Kasumi-1 (cell line): Measurements from ENCODE around the gene FBXL4.

Experiments
- DNase-seq, 2 experiments: peaks; one replicate each; lab custom pipeline; 2025; lab: John Stamatoyannopoulos, UW

The FBXL4 gene

GRCh38 chr6:98838975-98839374, 108.8 kb downstream of the FBXL4 start:
- DNase-seq = no peak

GRCh38 chr6:98838032-98838431, 109.7 kb downstream of the FBXL4 start:
- DNase-seq = no peak

DNA sequence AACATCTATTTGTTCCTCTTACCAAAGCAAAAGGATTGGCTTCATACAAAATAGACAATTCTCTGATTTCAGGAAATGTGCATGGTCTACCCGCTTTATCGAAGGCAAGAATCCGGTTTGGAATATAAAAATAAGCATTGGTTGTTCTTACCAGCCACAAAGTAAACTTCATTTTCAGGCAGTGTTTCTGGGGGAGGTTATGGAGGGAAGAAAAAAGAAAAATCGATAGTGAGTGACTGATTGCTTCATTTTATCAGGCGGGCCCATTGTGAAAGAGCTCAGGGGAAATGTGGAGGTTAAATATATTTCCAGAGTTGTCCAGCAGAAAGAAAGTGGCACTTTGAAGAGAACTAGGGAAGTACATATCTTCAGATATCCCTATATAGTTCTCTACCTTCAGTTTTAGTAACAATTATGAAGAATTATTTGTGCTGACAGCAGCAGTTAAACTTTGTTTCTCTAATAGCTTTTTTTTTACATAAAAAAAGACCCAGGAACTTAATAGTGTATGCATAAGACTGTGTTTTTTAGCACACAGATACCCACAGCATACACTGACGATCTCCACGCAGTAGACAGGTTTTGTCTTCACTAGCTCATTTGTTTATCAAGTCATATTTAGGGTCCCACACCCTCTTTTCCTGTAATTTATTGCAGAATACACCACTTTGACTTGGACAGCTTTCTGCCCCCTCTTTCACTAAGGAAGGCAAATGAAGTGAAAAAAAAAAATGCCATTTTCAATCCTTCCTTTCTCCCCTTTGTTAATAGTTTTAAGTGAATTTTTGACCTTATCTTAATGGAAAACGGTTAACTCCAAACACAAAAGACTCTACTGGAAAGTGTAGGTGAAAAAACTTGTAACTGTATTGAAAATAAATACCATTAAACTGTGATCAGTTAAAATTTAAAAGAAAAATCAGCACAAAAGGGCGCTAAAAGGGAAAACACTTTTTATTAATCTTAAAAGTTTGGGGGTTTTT, 110.5 kb downstream of the FBXL4 start:
- DNase-seq = no peak

DNA sequence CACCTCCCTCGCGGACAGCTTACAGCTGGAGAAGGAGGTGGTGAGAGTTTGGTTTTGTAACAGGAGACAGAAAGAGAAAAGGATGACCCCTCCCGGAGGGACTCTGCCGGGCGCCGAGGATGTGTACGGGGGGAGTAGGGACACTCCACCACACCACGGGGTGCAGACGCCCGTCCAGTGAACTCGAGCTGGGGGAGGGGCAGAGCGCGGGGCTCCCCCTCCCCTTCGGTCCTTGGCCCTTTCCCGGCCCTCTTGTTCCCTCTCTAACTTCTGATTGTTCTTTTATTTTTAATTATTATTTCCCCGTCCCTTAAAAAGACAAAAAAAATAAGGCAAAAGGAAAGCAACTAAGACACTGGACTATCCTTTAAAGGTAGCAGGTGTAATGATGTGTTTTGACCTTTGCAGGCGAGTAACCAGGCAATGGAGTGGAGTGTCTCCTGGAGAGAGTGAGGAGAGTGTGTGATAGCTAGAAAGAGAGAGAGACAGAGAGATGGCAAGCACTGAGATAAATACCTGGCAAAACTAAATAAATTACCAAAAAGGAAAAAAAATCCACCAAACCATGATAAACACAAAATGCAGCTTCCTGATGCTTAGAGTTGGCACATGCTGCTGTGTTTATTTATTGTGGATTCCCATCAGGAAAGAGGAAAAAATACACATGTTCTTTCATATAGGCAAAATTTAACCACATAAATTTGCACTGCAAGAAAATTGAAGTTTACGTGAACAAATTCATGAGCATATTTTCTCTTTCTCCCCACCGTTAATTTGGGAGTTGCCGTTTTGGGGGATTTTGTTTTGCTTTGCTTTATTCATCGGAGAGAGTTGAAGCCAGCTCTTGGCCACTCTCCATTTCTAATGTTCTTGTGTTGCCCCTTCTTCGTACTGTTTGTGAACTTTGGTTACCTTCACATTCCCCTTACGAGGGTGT, 111.5 kb downstream of the FBXL4 start:
- DNase-seq = no peak

DNA sequence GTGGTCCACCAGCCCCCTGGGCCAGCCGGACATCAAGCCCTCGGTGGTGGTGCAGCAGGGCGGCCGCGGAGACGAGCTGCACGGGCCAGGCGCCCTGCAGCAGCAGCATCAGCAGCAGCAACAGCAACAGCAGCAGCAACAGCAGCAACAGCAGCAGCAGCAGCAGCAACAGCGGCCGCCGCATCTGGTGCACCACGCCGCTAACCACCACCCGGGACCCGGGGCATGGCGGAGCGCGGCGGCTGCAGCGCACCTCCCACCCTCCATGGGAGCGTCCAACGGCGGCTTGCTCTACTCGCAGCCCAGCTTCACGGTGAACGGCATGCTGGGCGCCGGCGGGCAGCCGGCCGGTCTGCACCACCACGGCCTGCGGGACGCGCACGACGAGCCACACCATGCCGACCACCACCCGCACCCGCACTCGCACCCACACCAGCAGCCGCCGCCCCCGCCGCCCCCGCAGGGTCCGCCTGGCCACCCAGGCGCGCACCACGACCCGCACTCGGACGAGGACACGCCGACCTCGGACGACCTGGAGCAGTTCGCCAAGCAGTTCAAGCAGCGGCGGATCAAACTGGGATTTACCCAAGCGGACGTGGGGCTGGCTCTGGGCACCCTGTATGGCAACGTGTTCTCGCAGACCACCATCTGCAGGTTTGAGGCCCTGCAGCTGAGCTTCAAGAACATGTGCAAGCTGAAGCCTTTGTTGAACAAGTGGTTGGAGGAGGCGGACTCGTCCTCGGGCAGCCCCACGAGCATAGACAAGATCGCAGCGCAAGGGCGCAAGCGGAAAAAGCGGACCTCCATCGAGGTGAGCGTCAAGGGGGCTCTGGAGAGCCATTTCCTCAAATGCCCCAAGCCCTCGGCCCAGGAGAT, 112.4 kb downstream of the FBXL4 start:
- DNase-seq = no peak

- peak; percentile 79 to 80 for DNase-seq
Measured at GRCh38 chr6:98834060-98835031, 113.4 kb downstream of the FBXL4 start, which contains the start of gene POU3F2. Gene POU3F2 (plus strand): TSS chr6:98834574. CDS start chr6:98834874, 300 bp downstream.

DNA sequence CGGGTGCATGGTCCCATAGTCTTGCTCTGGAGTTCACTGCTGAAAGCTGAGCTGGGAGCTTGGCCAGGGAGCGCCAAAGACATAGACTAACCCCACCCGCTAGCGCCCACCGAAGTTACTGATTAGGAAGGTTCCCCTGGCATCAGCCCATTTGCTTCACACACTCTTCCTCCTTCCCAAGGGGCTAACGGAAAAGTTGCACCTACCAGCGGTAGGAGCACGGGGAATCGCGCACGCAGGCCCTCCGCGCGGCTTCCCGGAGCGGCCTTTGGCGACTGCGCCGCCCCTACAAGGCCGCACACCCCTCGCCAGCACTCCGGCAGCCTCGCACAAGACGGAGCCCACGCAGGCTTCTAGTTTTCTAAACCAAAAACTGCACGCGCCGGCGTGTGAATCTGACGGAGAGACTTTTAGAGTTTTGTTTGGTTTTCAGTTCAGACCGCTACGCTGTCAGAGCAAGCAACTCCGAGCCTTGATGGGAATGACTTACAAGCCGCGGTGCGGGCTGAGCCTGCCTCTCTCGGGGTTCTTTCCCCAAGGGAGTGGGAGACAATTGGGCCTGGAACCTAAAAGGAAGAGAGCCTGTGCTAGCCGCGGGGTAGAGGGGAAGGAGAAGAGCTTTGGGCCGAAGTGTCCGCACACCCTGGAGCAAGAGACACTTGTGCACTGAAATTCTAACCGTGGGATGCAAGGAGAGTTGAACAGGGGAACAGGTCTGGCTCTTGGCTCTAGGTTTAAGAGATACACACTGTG, 114.3 kb downstream of the FBXL4 start:
- peak; percentile 48 to 63 for DNase-seq

GRCh38 chr6:98833057-98833306, 114.8 kb downstream of the FBXL4 start:
- DNase-seq = peak in 1 of 2 experiments; percentile 47

GRCh38 chr6:98832284-98833056, 115.3 kb downstream of the FBXL4 start:
- DNase-seq = no peak

DNA sequence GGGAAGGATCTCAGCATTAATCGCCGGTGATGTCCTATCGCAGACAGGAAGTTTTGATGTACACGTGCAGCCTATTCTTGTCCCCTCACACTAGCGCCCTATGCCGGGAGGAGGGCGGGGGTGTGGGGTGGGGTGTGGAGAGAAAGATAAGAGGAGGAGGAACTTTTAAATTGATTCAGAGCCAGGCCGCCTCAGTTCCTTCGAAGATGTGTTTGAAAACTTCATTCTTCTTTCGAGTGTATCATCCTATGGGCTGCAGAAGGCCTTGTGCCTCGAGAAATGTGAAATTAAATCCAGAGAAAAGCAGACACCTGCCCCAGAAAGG, 115.8 kb downstream of the FBXL4 start:
- DNase-seq = no peak

GRCh38 chr6:98831057-98831958, 116.4 kb downstream of the FBXL4 start:
- no peak for DNase-seq

GRCh38 chr6:98830146-98830545, 117.6 kb downstream of the FBXL4 start:
- no peak for DNase-seq

GRCh38 chr6:98828941-98829411, 118.8 kb downstream of the FBXL4 start:
- DNase-seq = no peak

DNA sequence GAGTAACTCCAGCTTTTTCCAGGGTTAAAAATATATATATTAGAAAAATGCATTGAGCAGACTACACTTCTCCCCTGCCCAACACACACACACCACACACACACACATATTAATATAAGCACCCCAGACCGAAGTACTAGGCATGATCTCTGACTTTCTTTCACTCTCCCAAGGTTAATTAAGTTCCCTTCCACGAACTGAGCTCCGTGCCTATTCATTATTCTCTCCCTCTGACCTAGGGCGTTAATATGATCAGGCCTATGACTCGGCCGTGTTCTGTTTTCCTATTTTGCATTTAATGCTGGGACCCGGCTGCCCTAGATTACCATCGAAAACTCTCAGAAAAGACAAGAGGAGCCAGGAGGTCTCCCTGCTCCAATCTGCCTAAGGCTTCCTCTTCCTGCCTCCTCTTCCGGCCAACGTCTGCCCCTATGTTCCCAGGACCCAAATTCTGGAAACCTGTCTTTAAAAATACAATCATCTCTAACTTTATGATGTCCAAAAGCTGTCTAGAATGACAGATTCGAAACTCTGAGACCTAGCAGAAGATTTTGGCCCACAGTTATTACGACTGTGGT, 119.4 kb downstream of the FBXL4 start:
- DNase-seq = no peak

DNA sequence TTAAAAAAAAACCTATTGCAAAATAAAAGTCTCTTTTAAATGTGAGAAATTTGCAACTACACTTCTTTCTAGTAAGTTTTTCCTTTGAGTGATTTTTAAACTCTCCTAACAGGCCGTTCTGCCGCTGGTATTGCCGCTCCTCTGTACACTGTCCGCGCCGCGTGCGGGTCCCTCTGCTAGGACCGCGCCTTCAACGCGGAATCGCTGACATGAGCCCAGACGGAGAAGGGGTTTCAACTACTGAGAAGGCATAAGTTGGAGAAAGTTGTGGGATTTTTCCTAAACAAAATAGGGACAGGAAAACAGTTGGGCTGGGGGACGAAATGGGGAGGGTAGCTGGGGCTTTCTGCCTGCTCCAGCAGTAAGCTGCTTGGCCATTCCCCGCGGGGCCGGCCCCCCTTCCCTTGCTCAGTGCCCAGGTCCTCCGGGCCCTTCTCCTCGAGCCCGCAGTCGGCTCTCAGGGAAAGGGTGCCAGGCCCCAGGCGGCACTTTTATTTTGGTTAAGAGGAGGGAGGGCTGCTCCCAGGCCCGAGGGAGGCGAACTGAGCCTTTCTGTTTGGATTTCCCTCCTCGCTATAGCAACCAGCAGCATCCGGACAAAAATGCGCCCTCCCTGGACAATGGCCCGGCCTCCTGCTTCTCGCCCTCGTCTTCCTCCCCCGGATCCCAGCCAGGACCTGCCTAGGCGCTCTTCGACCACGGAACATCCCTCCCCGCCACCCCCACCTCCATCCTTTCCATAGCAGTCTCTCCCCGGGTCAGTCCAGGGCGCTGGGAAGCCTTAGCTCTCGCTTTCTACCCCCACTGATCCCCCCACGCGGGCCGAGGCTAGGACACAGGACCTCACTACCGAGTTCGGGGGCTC, 120.2 kb downstream of the FBXL4 start:
- no peak for DNase-seq

DNA sequence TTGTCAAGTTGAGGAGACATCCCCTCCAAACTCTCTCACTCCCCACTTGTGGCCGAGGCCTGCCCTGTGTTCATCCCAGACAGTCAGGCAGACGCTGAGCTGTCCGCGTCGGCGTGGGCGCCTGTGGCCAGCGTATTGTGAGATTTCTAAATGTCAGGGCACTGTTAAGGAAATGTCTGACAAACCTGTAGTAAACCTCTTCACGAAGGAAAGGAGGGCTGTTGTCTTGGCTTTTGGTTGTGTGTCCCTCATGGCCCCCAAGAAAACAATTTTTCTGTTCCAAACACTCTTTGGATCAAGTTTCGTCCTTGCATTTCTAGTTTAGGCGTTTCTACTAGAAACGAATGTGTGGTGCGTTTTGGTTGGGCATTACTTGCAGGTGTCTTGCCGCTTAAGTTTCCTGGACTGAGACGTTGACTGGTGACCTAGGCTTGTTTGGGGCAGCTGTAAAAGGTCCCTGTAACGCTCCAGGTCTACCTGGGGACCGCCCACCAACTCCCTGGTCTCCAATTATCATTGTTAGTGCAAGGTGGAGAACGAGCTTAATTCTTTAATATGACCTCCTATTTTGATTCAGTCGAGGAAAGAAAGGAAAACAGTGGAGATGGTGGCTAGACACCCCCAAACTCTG, 122.0 kb downstream of the FBXL4 start:
- DNase-seq = no peak
